HepG2 (cell line): ENCODE data around the gene MNAT1. TPM values are rescaled to one million over a fixed set of nuclear protein-coding genes. Genes with fewer than 3 reads are reported as not detected.
A peak's percentile ranks its signal among the peaks of the same experiment; 100 is the strongest.

ENCODE experiments used
- AGO2 ChIP-seq: fragments of 200-400 bp; formaldehyde crosslinking; optimal IDR thresholded peaks from 2 replicates; pipeline ENCODE3; 2017; ENCODE audit warnings: mild to moderate bottlenecking, low read depth, low read length, moderate library complexity
- FOXA1 ChIP-seq, 2 experiments: fragments of 450-650 bp in 1 of 2; sonication (generic) in 1 of 2; formaldehyde crosslinking in 1 of 2; IDR thresholded peaks; 2 replicates each; pipeline versions ENCODE4 v1.4.0 to v1.6.1; 2016 to 2020; ENCODE audit warnings: missing genetic modification reagents in 1 of 2
- HNF4G ChIP-seq, 2 experiments: sonication (generic) in 1 of 2; formaldehyde crosslinking in 1 of 2; IDR thresholded peaks; 2 replicates each; pipeline versions ENCODE4 v1.4.0 to v1.6.1; 2011 to 2020; ENCODE audit warnings: borderline replicate concordance in 2 of 2, low read depth in 2 of 2, mild to moderate bottlenecking in 2 of 2, low read length in 1 of 2, missing genetic modification reagents in 1 of 2, moderate library complexity in 1 of 2
- NFRKB ChIP-seq: fragments of 450-650 bp; IDR thresholded peaks from 2 replicates; pipeline ENCODE4 v1.6.1; 2017
- NONO ChIP-seq, 2 experiments: fragments of 450-650 bp in 1 of 2; sonication (generic) in 1 of 2; formaldehyde crosslinking in 1 of 2; IDR thresholded peaks in 1 of 2; conservative IDR thresholded peaks in 1 of 2; 2 replicates each; pipeline versions ENCODE4 v1.6.1 to v1.8.0; 2017 to 2022; ENCODE audit warnings: mild to moderate bottlenecking in 1 of 2, missing genetic modification reagents in 1 of 2, moderate library complexity in 1 of 2
- PAWR ChIP-seq: sonication (generic); formaldehyde crosslinking; IDR thresholded peaks from 2 replicates; pipeline ENCODE4 v1.4.0; 2020; ENCODE audit warnings: missing genetic modification reagents, mild to moderate bottlenecking, borderline replicate concordance
- RXRA ChIP-seq: sonication (generic); formaldehyde crosslinking; IDR thresholded peaks from 2 replicates; pipeline ENCODE4 v1.5.1; 2020; ENCODE audit warnings: missing genetic modification reagents
- RXRB ChIP-seq: IDR thresholded peaks from 2 replicates; pipeline ENCODE4 v1.6.1; 2016; ENCODE audit warnings: borderline replicate concordance, missing genetic modification reagents, missing compliant biosample characterization
- SMARCC2 ChIP-seq: fragments of 450-650 bp; IDR thresholded peaks from 2 replicates; pipeline ENCODE4 v1.6.1; 2017; ENCODE audit warnings: antibody characterized with exemption, mild to moderate bottlenecking
- TP53 ChIP-seq: sonication (generic); formaldehyde crosslinking; conservative IDR thresholded peaks from 2 replicates; pipeline ENCODE4 v1.4.0; 2020; ENCODE audit warnings: missing genetic modification reagents
- U2AF2 ChIP-seq: fragments of 200-400 bp; formaldehyde crosslinking; IDR thresholded peaks from 2 replicates; pipeline ENCODE4 v1.6.1; 2017; ENCODE audit warnings: low read depth, mild to moderate bottlenecking, low read length
- ZNF263 ChIP-seq: sonication (generic); formaldehyde crosslinking; IDR thresholded peaks from 2 replicates; pipeline ENCODE4 v1.4.0; 2020; ENCODE audit warnings: missing genetic modification reagents
- ZNF816 ChIP-seq: sonication (generic); formaldehyde crosslinking; IDR thresholded peaks from 2 replicates; pipeline ENCODE4 v1.8.0; 2022; ENCODE audit warnings: missing genetic modification reagents, mild to moderate bottlenecking, borderline replicate concordance
- ZNF891 ChIP-seq: sonication (generic); formaldehyde crosslinking; IDR thresholded peaks from 2 replicates; pipeline ENCODE4 v1.5.0; 2020; ENCODE audit warnings: mild to moderate bottlenecking, missing genetic modification reagents
- ZSCAN21 ChIP-seq: sonication (generic); formaldehyde crosslinking; IDR thresholded peaks from 2 replicates; pipeline ENCODE4 v1.8.0; 2022; ENCODE audit warnings: mild to moderate bottlenecking, missing genetic modification reagents, moderate library complexity, borderline replicate concordance
- polyA plus RNA-seq, 8 experiments: library from polyadenylated mRNA; depleted of rRNA in 3 of 8; stranded (reverse) in 7 of 8; unstranded in 1 of 8; fragments of >200 nt; fragmentation: Illumina TruSeq in 4 of 8; extraction: Trizol in 4 of 8; gene quantifications; 2 replicates each; pipeline versions ENCODE4 v1.2.1 to v1.2.3, GENCODE V29; 2011 to 2016; ENCODE audit warnings: low read depth in 4 of 8, missing spikeins in 1 of 8, mixed read lengths in 1 of 8; ENCODE audit not compliant: insufficient read depth in 1 of 8
- total RNA-seq, 5 experiments: library from RNA; depleted of rRNA; stranded (reverse); fragments of >200 nt; fragmentation: Illumina TruSeq; extraction: Trizol; gene quantifications; 2 replicates each; pipeline ENCODE4 v1.2.3, GENCODE V29; 2016; ENCODE audit warnings: low read depth in 1 of 5
- TF ChIP-seq, protein P1 (sequence below): sonication (generic); formaldehyde crosslinking; IDR thresholded peaks from 2 replicates; pipeline ENCODE4 v1.5.0; 2020; ENCODE audit warnings: mild to moderate bottlenecking, missing genetic modification reagents, moderate library complexity
- TF ChIP-seq, protein P2 (sequence below): sonication (generic); formaldehyde crosslinking; IDR thresholded peaks from 2 replicates; pipeline ENCODE4 v1.4.0; 2020; ENCODE audit warnings: missing genetic modification reagents
- TF ChIP-seq, protein P3 (sequence below): sonication (generic); formaldehyde crosslinking; IDR thresholded peaks from 2 replicates; pipeline ENCODE4 v1.4.0; 2020; ENCODE audit warnings: missing genetic modification reagents

MNAT1 gene
- total and polyA plus RNA-seq, 2 of the 13 experiments (the other 11 are each of a cell fraction or from before 2014, with no cell fraction given) = 49.2 to 94.8 TPM

DNA sequence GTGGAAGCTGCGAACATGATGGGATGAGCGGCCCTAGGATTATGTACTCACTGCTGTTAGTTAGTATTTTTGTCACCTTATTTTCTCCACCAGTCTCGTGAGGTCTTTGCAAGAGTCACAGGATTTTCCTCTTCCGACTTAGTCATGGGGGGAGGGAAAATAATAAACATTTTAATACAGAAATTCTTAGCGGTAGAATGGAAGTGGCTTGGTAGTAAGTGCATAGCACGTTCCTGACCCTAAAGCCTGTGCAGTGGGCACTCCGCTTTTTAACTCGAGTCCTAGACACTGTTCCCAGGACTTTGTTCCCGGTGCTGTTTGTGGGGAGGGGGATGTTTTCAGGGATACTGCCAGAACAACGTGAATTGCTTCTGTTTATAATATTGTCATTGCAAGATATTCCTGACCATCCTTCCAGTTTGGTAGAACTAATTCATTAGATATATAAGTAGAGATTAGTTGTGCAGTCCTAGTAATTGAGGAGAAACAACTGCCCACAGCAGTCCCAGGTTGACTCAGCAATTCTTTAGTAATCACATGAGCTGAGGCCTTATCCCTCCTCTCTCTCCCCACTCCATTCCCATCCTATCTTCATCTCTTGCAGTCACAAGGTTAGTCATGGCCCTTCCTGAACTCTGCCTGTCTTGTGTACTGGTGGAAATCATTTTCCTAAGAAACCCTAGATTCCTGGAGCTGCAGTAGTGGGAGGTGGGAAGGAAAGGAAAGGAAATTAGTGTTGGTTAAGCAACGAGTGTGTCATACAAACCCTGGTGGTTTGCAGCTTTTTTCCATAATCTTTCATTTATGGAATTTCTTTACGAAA lies 247.3 kb downstream of the MNAT1 start (continued):
- TF ChIP-seq PAWR (no peak), U2AF2 (no peak), AGO2 (no peak), SMARCC2 (no peak), FOXA1 (IDR thresholded peaks at IDR 0.05) (no peak), FOXA1 (CRISPR knock-in tag; IDR thresholded peaks at IDR 0.05) (no peak), NFRKB (no peak), RXRB (CRISPR knock-in tag) (peak; percentile 18; the same call in 1 of the 2 replicates), ZNF816 (CRISPR knock-in tag) (no peak), RXRA (no peak), TP53 (CRISPR knock-in tag) (no peak), HNF4G (IDR thresholded peaks at IDR 0.05; ENCODE audit: borderline replicate concordance, low read depth, low read length) (no peak), HNF4G (CRISPR knock-in tag; IDR thresholded peaks at IDR 0.05; ENCODE audit: borderline replicate concordance, low read depth) (0 out of 2 replicates have a peak, but pooled peaks have one; percentile 28), ZNF263 (CRISPR knock-in tag) (no peak), NONO (IDR thresholded peaks at IDR 0.05) (no peak), NONO (CRISPR knock-in tag; conservative IDR thresholded peaks at IDR 0.05) (no peak), ZSCAN21 (CRISPR knock-in tag) (no peak), ZNF891 (CRISPR knock-in tag) (no peak)
- TF ChIP-seq, protein P1, sequence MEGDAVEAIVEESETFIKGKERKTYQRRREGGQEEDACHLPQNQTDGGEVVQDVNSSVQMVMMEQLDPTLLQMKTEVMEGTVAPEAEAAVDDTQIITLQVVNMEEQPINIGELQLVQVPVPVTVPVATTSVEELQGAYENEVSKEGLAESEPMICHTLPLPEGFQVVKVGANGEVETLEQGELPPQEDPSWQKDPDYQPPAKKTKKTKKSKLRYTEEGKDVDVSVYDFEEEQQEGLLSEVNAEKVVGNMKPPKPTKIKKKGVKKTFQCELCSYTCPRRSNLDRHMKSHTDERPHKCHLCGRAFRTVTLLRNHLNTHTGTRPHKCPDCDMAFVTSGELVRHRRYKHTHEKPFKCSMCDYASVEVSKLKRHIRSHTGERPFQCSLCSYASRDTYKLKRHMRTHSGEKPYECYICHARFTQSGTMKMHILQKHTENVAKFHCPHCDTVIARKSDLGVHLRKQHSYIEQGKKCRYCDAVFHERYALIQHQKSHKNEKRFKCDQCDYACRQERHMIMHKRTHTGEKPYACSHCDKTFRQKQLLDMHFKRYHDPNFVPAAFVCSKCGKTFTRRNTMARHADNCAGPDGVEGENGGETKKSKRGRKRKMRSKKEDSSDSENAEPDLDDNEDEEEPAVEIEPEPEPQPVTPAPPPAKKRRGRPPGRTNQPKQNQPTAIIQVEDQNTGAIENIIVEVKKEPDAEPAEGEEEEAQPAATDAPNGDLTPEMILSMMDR (CRISPR knock-in tag) = no peak
- TF ChIP-seq, protein P2, sequence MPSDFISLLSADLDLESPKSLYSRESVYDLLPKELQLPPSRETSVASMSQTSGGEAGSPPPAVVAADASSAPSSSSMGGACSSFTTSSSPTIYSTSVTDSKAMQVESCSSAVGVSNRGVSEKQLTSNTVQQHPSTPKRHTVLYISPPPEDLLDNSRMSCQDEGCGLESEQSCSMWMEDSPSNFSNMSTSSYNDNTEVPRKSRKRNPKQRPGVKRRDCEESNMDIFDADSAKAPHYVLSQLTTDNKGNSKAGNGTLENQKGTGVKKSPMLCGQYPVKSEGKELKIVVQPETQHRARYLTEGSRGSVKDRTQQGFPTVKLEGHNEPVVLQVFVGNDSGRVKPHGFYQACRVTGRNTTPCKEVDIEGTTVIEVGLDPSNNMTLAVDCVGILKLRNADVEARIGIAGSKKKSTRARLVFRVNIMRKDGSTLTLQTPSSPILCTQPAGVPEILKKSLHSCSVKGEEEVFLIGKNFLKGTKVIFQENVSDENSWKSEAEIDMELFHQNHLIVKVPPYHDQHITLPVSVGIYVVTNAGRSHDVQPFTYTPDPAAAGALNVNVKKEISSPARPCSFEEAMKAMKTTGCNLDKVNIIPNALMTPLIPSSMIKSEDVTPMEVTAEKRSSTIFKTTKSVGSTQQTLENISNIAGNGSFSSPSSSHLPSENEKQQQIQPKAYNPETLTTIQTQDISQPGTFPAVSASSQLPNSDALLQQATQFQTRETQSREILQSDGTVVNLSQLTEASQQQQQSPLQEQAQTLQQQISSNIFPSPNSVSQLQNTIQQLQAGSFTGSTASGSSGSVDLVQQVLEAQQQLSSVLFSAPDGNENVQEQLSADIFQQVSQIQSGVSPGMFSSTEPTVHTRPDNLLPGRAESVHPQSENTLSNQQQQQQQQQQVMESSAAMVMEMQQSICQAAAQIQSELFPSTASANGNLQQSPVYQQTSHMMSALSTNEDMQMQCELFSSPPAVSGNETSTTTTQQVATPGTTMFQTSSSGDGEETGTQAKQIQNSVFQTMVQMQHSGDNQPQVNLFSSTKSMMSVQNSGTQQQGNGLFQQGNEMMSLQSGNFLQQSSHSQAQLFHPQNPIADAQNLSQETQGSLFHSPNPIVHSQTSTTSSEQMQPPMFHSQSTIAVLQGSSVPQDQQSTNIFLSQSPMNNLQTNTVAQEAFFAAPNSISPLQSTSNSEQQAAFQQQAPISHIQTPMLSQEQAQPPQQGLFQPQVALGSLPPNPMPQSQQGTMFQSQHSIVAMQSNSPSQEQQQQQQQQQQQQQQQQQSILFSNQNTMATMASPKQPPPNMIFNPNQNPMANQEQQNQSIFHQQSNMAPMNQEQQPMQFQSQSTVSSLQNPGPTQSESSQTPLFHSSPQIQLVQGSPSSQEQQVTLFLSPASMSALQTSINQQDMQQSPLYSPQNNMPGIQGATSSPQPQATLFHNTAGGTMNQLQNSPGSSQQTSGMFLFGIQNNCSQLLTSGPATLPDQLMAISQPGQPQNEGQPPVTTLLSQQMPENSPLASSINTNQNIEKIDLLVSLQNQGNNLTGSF (CRISPR knock-in tag) = no peak
- TF ChIP-seq, protein P3, sequence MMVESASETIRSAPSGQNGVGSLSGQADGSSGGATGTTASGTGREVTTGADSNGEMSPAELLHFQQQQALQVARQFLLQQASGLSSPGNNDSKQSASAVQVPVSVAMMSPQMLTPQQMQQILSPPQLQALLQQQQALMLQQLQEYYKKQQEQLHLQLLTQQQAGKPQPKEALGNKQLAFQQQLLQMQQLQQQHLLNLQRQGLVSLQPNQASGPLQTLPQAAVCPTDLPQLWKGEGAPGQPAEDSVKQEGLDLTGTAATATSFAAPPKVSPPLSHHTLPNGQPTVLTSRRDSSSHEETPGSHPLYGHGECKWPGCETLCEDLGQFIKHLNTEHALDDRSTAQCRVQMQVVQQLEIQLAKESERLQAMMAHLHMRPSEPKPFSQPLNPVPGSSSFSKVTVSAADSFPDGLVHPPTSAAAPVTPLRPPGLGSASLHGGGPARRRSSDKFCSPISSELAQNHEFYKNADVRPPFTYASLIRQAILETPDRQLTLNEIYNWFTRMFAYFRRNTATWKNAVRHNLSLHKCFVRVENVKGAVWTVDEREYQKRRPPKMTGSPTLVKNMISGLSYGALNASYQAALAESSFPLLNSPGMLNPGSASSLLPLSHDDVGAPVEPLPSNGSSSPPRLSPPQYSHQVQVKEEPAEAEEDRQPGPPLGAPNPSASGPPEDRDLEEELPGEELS (CRISPR knock-in tag) = no peak
